ENCODE results near the gene BCKDK.

BCKDK gene

DNA sequence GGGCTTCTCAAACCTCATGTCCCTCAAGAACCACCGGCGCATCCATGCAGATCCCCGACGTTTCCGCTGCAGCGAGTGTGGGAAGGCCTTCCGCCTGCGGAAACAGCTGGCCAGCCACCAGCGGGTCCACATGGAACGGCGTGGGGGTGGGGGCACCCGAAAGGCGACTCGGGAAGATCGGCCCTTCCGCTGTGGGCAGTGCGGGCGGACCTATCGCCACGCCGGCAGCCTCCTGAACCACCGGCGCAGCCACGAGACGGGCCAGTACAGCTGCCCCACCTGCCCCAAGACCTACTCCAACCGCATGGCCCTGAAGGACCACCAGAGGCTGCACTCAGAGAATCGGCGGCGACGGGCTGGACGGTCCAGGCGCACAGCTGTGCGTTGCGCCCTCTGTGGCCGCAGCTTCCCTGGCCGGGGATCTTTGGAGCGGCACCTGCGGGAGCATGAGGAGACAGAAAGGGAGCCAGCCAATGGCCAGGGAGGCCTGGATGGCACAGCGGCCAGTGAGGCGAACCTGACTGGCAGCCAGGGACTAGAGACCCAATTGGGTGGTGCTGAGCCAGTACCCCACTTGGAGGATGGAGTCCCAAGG lies 28.1 kb upstream of the BCKDK start:
- ATAC-seq (no peak), DNase-seq (no peak)

DNA sequence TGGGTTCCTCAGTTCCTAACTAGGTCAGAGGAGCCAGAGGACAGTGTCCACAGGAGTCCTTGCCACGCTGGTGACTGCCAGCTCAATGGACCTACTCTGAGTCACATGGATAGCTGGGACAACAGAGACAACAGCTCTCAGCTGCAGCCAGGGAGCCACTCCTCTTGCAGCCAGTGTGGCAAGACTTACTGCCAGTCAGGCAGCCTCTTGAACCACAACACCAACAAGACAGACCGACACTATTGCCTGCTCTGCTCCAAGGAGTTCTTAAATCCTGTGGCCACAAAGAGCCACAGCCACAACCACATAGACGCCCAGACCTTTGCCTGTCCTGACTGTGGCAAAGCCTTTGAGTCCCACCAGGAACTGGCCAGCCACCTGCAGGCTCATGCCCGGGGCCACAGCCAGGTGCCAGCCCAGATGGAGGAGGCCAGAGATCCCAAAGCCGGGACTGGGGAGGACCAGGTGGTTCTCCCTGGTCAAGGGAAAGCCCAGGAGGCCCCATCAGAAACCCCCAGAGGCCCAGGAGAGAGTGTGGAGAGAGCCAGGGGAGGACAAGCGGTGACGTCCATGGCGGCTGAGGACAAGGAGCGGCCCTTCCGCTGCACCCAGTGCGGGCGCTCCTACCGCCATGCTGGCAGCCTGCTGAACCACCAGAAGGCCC lies 27.3 kb upstream of the BCKDK start:
- ATAC-seq, result no peak
- no peak for DNase-seq

DNA sequence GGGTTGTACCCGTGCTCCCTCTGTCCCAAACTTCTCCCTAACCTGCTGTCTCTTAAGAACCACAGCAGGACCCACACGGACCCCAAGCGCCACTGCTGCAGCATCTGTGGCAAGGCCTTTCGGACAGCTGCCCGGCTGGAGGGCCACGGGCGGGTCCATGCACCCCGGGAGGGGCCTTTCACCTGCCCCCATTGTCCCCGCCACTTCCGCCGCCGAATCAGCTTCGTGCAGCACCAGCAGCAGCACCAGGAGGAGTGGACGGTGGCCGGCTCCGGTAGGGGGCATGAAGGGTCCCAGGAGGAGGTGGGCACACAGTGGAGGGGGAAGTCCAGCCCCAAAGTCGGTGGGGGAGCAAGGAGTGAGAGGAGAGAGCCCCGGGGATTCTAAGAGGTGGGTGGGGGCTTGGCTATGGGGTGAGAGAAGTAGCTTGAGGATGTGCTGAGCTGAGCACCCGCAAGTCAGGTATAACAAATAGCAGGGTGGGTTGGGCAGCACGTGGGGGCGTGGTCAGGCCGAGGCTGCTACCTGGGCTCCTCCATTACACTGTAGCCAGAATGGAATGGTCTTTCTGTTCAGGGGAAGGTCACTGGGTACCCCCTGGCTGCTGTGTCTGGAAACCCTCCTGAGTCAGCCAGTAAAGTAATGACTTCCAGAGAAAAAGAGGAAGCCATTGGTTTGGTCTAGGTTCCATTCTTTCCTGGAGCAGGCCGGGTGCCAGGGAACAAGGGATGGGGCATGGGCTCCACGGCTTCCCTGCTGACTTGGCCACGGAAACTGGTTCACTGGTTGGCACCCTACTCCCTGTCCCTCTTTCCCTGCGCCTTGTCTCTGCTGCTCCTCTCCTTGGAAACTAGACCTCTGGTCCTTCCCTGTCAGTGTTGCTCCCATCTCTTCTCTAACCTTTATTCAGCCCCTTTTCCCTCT lies 26.5 kb upstream of the BCKDK start:
- DNase-seq (no peak), ATAC-seq (no peak)

DNA sequence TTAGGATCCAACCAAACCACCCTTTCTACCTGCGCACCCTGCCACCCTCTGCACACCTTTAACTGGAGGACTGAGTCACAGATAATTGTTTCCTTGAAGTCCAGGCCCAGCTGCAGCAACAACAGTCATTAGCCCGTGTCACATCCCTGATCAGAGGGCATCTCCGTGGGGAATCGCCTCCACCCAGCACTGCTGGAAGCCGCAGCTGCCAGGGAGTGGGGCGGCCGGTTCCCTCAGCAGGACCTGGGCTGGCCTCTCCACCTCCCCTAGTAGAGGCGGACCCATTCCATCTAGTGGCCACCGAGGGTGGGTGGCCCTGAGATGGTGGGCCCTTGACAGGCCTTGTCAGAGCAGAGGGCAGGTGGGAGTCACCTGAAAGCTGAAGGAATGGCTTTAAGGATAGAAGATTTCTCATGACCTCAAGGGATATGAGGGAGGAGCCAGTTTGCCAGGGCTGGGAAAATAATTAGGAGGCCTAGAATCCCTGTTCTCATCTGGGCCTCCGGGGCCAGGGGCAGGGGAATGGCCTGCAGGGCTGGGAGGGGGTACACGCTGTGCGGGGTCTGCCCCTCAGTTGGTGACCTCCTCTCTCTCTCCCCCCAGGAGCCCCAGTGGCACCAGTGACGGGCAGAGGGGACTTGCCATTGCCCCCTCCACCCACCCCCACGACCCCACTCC lies 25.7 kb upstream of the BCKDK start:
- no peak for ATAC-seq

DNA sequence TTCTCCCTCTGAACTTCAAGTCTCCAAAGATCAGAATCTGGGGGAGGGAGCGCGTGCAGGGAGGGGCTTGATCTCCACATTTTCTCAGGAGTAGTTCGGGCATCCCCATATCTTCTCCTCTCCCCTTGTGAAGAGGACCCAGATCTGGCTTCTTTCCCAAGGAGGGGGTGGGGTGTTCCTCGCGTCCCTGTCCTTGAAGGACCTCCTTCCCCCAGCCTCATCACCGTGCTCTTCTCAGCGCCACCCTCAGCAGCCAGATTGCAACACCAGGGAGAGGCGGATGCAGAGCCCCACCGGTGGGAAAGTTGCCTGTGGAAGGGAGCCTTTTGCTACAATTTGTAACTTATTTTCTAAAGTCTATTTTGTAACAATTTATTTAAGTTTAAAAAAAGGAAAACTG lies 25.1 kb upstream of the BCKDK start:
- ATAC-seq (no peak), DNase-seq (no peak)

More for the DNA sequence above, 25.7 kb upstream of the BCKDK start:
- no peak for DNase-seq

DNA sequence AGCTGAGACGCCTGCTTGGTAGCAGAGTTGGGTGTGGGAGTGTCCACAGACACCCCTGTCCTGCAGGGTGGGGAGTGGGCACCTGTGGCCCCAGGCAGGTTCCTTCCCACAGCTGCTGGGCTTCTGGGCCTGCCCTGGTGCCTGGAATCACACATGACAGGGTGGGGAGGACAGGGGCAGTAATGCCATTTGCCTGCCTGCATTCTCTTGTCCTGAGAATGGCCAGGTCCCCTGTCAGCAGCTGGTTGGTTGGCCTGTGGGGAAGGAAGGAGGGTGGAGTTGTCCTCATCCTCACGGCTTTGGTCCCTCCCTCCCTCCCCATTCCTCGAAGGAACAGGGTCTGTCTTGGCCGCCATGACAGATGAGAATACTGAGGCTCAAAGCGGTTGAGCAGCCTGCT lies 24.6 kb upstream of the BCKDK start:
- no peak for DNase-seq
- ATAC-seq, result no peak

DNA sequence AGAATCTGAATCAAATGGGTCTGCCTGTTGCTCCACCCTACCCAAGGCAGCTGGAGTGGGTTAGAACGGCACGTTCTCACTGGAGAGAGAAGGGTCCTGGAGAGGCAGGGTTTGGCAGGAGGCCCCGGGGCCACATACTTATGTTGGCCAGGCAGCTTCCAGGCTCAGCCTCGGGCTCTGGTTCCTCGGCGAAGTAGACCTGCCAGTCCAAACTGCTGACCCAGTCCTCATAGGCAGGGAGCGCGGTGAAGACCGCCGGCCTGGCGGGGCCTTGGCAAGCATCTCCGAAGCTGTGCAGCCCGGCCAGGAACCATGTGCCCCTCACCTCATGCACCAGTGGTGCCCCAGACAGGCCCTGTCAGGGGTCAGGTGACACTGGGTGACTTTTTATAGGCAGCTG lies 24.2 kb upstream of the BCKDK start:
- DNase-seq (no peak), ATAC-seq (no peak)

DNA sequence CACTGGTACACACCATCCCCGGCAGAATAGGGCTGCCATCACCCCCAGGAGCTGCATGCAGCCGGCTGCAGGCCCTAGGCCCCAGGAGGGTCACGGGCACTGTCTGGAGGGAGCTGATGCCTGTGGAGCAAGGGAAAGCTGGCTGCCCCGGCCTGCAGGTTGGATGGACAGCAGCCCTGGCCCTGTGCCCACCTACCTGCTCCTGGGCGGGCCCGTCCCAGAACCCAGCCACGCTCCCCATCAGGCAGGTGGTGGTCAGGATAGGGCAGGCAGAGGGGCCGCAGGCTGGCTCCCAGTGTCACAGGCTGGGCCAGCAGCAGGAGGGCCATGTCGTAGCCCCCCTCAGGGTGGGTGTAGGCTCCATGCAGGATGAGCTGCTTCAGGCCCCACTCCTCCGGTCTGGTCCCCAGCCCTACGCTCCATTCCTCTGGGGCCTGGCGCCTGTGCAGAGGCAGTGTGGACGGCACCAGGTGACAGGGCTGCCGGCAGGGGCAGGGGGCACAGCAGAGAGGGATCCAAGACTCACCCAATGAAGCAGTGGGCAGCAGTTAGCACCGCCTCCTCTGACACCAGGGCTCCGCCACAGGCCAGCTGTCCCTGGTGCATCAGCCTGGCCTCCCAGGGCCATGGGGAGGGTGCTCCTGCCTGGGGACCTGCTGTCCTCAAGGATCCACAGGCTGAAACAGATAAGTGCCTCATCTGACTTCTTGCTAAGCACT lies 23.4 kb upstream of the BCKDK start:
- DNase-seq (no peak), ATAC-seq (no peak)

DNA sequence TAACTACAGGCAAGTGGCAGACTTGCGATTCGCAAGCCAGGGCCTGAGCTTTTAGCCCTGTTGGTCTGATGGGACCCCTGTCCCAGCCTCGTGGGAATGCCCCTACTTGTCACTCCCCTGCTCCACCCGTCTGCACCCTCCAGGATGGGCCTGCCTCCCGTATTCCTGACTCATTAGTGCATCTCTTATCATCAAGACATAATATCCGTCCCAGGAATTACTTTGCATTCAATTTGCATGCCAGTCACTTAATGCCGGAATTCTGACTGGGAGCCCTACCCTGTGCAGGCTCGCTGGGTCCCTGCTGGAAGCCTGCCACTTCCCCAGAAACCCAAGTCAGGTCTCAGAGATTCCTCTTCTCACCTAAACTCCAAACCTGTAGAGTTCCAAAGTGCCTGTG lies 22.8 kb upstream of the BCKDK start:
- no peak for DNase-seq
- no peak for ATAC-seq

DNA sequence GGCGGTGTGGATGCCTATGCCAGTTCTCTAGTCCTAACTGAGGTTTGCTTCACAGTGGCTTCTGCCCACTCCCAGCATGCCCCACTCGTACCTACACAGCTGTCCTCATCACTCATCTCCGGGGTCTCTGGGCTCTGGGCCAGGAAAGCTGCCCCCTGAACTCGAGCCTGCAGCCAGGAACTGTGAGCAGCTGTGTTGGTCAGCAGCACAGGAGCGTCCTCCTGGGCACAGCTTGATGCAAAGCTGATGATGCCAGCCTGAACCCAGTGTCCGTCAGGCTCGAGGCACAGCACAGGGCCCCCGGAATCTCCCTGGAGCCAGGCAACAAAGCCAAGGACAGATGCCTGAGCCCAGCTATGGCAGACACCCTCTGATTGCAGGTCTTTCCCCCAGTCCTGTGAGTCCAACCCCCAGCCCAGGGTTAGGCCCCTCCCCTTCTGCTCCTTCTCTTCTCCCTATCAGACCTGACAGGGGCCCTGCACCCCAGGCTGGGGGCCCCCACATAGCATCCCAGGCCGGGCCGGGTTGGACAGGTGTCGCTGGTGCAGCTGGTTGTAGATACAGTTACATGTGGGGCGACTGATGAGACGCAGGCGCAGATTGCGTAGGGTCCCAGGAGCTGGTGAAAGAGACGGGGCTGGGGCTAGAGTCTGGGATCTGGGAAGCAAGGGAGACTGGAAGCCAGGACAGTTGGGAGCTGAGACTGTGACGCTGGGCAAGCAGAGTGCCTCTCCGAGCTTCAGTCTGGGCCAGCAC lies 22.1 kb upstream of the BCKDK start:
- DNase-seq (no peak), ATAC-seq (no peak)

DNA sequence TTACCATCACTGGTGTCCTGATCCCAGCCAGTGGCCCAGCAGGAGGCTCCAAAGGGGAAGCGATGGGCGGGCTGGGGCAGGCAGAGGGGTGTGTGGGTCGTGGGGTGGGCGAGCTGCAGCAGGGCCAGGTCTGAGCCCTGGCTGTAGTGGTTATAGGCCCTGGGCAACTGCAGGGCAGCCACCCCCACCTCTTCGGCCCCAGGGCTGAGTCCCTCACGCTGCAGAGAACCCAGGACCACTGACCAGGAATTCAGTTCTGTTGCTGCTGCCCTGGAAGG lies 21.6 kb upstream of the BCKDK start:
- DNase-seq (no peak), ATAC-seq (no peak)

DNA sequence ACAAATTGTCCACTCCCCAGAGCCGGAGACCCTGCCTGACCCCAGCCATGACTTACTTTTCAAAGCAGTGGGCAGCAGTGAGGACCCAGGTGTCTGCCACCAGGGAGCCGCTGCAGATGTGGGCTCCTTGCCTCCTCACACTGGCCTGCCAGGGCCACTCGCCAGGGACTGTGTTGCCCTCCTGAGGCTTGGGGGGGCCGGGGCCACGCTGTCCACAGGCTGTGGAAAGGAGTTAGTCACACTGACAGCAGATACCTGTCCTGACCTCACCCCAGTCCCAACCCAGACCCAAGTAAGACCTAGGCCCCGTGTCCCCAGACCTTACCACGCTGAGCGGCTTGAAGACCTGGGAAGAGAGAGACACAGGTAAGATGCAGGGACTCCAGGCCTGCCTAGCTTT lies 20.7 kb upstream of the BCKDK start:
- ATAC-seq, result no peak
- no peak for DNase-seq

DNA sequence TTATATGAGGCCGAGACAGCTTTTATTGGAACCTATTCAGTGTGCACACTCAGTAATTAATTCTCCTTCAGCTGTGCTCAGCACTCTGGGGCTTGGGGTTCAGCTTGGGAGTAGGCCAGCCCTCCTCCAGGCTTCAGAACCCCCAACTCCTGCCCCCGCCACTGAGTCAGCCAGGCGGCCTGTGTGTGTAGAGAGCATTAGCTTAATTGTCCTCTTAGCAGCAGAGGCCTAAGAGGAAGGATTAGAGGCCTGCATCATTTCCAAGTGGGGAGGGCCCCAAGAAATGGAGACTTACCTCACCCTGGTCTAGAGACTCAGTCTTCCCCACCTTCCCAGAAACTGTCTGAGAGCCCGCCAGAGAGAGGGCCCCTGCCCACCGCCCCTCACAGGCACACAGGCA lies 20.2 kb upstream of the BCKDK start:
- DNase-seq (no peak), ATAC-seq (no peak)

DNA sequence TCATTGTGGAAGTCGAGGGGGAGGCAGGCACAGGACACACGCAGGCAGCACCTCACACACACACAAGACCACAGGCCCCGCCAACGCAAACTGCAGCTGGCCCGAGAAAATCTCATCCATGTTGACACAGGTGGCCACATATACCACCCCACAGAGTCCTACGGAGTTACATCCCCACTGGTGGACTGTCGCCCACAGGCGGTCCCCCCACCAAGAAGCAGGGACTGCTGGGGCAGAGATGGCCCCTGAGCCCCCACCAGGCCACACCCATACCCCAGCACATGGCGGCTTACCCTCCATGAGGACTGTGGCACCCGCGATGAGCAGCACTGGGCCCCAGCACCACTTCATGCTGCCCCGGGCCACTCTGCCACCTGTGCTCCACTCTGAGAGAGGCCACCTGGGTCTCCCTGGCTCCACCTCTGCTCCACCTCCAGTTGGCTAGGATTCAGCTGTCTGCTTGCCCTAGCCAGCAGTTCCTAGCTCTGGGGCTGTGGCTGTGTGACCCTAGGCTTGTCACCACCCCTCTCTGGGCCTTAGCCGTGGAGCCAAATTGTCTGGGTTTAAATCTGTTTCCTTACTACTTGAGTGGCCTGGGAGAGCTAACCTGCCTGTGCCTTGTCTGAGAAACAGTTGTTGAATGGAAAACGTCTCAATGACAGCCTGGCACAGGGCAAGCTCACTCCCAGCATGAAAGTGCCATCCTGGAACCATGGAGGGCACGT lies 19.6 kb upstream of the BCKDK start, which contains the start of gene PRSS53:
TSS of gene PRSS53 (minus strand) at position 485 of the 725 bp plus-strand sequence. CDS start at position 351, 134 bp downstream.
- ATAC-seq (no peak), DNase-seq (no peak)

DNA sequence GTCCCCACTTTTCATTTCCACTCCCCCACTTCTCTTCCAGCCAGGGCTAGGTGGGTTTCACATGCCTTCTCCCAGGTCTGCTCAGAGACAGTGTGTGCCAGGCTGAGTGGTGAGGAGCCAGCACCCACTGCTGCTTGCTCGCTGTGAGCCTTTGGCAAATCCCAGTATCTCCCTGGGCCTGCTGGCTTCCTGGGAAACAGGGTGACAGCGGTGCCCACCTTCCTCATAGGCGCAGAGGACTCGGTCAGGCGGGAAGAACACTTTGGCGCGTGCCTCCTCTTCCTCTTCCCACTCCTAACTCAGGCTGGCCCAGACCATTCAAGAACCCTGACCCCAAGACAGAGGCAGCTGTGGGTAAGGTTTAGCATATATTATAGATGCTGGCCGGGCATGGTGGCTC lies 19.0 kb upstream of the BCKDK start:
- ATAC-seq (no peak), DNase-seq (no peak)

DNA sequence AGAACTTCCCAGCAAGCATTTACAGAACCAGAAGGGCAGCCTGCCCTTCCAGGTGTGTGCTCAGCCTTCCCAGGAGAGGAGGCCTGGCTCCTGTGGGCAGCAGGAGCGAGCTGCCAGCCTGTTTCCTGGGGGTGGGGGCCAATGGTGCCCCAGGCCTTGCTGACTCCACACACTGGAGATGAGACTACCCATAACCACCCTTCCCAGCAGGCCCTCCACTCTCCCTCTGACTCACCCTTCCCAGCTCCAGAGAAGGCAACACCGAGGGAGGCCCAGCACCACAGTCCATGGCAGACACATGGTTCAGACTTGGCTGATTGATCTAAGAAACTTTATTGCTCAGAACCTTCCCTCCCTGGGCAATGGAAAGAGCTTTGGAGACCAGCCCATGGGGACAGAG lies 17.6 kb upstream of the BCKDK start:
- no peak for DNase-seq
- no peak for ATAC-seq

DNA sequence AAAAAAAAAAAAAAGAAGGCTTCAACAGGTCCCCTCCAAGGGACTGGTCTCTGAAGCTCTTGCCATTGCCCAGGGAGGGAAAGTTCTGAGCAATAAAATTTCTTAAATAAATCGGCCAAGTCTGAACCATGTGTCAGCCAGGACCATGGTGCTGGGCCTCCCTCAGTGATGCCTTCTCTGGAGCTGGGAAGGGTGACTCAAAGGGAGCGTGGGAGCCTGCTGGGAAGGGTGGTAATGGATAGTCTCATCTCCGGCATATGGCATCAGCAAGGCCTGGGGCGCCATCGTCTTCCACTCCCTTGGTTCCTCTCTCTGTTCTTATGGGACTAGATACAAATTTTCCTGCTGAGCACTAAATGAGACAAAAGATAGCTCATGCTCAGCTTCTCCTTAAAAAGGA lies 15.9 kb upstream of the BCKDK start:
- DNase-seq (no peak), ATAC-seq (no peak)

DNA sequence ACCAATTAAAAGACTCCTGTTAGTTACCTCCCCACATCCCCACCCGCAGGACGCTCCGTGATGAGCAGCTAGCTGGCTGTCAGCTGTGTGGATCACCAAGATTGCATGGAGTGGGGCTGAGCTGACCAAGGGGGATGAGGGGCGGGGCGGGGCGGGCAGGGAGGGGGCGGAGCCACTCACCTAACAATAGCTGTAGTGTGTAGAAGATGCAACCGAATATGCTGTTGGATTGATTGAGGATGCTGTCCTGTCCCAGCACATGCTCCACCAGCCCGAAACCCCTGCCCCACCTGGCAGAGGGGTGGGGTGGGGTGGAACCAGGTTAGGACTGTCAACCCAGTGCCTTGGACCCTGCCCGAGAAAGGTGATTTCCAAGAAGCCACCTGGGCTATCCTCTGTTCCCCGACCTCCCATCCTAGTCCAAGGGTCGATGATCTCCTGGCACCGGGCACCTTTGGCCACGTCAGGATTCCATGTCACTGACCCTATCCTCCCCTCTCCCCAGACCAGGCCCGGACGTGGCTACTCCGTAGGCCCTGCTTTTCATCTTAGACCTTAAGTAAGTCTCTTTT lies 15.0 kb upstream of the BCKDK start:
- no peak for ATAC-seq
- DNase-seq, result no peak

DNA sequence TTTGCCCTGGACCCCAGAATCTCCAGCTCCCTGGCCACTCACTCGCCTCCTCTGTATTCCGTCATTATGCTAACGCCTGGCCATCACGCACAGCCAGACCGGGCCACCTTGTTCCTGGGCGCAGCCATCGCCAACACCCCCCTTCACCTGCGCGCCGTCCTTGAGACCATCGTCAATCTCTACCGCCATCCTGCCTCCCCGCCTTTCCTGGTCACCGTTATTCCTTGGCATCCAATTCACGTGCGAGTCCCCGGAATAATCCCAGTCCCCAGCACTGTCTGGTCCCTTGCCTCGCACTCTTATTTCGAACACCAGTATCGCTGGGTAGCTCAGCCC lies 14.1 kb upstream of the BCKDK start:
- peak; percentile 28 for DNase-seq
- ATAC-seq, result no peak

DNA sequence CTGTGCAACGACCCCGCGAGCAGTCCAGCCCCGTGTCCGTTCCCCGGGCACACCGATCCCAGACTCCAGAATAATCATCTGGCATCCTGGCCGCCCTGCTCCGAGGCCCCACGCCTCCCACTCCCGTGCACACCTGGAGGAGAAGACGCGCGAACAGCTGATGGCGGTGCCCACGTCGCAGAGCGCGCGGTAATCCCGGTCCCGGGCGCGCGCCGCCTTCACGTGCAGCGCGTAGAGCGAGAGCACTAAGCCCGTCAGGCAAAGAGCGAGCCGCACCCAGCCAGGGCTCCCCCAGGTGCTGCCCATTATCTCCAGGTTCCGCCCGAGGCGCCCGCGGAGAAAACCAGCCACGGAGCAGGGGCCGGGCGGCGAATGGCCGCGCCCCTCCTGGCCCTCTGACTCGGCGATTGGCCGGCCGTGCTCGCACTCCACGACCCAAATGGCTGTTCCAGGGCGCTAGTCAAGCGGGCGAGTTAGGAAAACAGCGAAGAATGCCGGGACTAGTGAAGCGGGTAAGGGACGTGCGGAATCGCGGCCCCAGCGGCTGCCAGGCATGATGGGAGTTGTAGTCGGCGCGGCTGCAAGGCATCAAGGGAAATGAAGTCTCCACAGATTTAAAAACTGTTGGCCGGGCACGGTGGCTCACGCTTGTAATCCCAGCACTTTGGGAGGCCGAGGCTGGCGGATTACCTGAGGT lies 13.6 kb upstream of the BCKDK start, which contains the start of gene VKORC1:
TSS of gene VKORC1 (minus strand) at position 374 of the 697 bp plus-strand sequence. CDS start at position 306, 68 bp downstream.
- ATAC-seq (peak; percentile 94), DNase-seq (peak; percentile 90)
